AG08395 (cell line): ENCODE measurements around the gene CFAP46.

Source experiments
- DNase-seq: peaks from one replicate; pipeline ENCODE4 v3.0.0; 2012; ENCODE audit warnings: mixed read lengths, low spot score

CFAP46 gene

DNA sequence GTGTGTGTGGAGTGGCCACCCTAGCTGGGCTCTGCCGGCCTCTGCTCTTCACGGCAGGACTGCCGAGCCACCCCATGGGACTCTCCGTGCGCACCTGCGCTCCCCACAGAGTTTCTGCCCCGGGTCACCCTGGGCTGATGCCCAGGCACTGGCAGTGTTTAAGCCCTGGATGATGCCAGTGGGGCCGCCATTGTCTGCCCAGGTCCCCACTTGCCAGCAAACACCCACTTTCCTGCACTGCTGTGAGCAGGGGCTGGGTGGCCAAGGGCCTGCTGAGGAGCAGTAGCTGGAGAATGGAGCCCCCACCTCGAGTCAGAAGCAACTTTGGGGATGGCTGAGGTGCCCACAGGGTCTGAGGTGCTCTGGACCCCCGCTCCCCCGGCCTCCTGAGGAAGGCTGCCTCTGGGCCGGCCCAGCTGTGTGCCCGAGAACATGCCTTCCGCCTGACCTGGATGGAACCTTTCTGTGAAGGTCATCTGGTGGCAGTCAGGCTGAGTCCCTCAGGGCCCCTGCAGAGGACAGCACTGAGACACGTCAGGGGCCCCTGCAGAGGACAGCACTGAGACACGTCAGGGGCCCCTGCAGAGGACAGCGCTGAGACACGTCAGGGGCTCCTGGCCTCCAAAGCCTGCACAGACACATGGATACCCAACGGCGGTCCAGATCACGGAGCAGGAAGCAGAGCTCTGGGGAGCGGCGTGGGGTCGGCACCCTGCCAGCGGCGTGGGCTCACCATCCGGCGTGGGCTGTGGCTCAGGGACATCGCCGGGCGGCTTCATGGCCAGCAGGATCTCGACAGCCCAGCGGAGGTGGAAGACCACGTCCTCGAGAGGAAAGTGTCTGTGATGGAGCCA is 62.0 kb downstream of the CFAP46 start:
- DNase-seq, result no peak

DNA sequence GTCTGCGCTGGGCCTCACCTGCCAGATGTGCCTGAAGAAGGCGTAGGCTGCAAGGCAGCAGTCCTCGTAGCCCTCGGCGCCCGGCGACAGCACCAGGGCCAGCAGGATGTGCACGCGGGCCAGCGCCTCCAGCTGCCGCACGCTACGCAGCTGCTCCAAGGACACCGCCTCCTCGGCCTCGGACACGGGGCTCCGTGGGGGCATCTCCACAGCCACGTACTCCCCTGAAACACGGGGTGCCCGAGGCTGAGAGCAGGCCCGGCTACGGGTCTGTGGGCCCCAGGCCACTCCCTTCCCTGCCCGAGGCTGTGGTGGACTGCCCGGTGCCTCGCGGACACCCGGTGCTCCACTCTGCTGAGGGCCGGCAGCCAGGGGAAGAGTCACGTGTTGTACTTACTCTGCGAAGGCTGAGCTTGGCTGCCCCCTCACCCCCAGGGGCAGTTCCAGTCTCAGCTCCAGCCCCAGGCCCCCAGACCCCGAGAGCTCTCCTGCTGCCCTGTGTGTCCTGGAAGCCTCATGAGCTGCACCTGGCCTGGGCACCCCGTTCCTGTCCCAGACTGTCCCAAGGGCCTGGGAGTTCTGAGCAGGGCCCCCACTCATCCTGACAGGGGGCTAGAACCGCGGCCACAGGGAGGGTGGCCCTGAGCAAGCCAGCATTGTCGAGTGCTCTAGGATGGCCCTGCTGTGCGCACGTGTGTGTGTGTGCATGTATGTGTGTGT is 62.8 kb downstream of the CFAP46 start:
- DNase-seq, result no peak

DNA sequence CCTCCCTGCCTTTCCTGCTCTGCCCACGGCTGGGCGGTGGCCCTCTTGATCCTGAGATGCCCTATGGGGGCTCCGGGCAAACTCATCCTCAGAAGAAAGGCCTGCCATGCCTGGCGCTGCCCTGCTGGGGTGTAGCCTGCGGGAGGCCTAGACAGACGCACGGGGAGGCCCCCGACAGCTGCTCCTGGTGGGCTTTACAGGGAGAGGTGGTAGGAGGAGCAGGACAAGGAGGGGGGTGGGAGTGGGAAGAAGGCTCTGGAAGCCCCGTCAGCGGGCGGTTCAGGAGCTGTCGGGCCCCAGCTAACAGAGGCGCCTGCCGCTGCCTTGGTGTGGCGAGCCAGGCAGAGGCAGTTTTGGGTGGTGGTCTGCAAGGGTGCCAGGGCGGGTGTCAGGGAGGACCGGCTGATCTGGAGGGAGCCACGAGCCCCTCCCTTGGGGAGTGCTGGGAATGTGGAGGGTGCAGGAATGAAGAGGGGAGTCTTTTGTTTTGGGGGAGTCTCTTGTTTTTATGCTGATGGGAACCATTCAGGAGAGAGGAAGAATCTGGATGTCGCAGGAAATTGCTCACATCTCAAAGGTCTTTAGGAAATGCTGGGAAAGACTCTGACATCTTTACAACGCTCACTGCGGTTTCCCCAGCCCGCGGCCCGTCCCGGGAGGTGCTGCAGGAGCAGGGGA is 63.5 kb downstream of the CFAP46 start:
- DNase-seq, result no peak

DNA sequence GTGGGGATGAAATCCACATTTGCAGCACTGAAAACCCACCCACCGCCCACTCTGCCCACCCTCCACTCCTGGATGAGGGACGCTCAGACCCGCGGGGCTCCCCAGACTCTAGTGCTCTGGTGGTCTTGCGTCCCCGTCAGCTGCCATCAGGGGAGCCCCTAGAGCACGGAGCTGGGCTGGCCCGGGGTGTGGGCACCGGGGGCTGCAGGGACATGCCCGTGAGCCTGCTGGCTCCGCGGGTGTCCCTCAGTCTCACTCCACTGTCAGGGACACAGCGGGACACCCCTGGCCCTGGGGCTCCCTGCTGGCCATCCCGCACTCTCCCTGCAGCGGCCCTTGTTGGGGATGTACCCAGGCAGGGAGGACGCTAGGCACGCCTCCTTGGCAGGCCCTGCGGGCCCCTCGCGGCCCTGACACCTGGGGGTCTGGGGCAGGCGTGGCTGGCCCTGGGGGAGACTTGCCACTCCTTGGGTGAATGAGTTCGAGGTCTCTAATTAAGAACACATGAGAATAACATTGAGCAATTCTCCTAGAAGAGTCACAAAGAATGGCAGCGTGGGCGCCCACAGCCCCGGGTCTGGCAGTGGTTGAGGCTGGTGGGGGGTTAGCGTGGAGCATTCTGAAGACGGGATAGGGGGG is 64.2 kb downstream of the CFAP46 start:
- DNase-seq, result no peak

DNA sequence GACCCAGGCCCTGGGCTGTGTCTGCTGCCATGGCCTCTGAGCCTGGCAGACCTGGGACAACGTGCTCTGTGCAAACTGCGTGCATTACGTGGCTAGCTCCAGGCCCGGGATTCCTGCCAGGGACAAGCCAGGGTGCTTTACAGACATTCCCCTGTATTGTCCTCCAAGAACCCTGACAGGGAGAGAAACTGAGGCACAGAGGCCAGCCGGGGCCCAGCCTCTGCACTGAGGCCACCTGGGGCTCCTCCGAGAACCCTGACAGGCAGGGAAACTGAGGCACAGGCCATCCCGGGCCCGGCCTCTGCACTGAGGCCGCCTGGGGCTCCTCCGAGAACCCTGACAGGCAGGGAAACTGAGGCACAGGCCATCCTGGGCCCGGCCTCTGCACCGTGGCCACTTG is 64.9 kb downstream of the CFAP46 start:
- DNase-seq, result no peak

DNA sequence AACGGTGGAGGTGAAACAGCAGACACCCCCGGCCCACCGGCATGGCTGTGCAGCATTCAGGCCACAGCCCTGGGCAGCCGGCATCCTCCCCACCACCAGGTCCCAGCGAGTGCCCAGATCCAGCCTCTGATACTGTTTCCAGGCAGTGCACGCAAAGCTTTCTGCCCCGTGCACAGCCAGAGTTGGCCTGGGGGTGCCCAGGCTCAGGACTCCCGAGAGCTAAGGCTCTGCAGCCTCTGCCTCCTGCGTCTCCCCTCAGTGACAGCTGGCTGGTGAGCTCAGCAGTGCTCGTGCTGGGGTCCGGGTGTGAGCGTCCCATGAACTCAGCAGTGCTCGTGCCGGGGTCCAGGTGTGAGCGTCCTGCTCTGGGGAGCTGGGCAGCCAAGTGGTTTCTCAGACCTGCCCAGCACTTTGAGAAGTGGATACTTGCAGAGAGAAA is 65.4 kb downstream of the CFAP46 start:
- no peak for DNase-seq

DNA sequence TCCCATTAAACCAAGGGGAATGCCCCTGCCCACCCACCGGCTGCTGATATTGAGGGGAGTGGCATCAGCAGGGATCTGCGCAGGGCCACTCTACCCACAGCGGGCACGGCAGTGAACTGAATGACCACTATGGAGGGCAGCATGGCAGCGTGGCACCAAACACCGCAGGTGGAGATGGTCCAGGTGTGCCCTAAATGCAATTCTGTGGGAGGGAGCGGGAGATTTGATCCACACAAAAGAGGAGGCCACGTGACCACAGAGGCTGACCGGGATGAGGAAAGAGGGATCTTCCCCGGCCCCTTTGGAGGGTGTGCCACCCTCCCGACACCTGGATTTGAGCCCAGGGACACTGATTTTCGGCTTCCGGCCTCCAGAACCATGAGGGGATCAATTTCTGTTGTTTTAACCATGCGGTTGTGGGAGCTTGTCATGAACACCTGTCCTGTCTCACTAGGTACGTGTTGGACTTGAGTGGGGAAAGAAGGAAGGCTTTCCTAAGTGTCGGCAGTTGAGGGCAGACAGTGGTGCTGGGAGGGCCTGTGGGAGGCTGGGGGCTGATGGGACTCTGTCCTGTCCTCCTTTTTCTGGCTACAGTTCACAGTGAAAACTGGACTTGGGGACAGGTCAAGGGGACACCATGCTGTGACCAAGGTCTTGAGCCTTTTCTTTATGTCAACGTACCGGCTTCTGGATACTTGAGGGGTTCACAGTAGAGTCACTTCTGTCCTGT is 66.1 kb downstream of the CFAP46 start:
- DNase-seq, result no peak

DNA sequence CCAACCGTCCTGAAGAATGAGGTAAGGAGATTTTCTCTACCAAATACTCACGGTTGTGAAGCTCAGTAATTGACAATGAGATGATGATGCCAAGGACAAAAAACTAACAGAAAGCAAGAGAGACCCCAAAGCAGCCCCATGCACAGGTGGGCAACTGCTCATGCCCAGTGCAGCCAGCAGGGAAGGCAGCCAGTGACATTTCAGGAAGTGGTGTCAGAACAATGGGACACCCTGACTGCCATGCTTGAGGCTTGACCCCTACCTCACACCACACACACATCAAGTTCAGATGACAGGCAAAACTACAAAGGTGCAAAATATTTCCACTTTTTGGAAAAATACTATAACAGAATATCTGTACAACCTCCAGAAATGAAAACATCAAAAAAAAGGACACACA is 66.9 kb downstream of the CFAP46 start:
- no peak for DNase-seq

DNA sequence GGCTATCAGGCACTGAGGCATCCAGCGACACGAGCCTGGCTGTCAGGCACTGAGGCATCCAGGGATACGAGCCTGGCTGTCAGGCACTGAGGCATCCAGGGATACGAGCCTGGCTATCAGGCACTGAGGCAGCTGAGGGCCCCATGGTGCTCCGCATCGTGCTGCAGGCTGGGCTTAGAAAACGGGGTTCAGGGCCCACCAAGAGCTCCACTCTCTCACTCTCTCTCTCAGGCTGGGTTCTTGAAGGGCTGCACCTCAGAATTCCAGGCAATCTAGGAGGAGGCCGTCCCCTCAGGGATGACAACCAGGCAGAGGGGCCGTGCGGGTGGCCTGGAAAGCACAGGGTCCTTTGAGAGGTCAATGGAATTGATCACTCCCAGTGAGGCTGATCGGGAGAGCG is 69.0 kb downstream of the CFAP46 start:
- DNase-seq, result no peak

DNA sequence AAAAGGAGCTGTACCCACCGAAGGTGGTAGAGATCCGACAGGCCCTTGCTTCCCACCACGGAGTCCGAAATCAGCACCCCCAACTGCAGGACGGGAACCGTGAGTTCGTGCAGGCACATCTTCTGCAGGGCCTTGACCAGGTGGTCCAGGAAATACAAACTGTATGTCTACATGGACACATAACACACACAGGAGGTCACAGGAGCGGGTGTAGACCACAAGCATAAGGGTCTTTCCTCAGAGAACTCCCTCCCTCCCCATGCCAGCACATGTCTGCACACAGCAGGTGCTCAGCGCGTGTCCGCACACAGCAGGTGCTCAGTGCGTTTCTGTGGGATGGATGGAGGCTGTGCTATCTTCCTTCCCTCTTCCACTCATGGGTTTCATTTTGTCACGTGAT is 69.7 kb downstream of the CFAP46 start:
- DNase-seq, result no peak

DNA sequence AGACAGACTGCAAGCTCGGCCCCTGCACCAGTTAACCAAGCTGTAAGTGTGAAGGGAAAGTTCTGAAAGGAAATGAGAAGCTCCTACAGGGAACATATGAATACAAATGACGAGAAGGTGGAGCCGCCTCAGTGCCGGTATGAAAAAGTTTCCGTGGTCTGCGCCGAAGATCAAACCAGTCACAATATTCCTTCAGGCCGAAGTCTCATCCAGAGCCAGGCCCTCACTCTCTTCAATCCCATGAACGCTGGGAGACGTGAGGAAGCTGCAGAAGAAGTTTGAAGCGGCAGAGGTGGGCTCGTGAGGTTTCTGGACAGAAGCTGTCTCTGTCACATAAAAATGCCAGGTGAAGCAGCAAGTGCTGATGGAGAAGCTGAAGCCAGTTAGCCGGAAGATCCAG is 71.9 kb downstream of the CFAP46 start:
- DNase-seq, result no peak

DNA sequence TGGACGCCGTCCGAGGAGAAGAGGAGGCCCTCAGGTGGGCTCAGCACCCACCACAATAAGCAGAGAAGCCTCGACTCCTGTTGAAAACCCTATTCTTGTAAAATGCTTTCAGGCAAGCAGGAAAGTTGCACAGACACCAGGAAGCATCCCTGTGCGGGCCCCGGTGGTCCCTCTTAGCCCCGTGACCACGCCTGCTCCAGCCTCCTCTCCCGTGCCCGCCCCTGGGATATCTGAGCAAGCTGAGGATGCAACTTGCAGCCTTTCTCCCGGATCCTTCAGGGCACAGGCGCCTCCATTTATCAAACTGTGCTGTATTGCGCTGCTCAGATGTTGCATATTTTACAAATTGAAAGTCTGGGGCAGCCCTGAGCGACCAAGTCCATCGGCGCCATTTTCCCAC is 72.7 kb downstream of the CFAP46 start:
- no peak for DNase-seq

DNA sequence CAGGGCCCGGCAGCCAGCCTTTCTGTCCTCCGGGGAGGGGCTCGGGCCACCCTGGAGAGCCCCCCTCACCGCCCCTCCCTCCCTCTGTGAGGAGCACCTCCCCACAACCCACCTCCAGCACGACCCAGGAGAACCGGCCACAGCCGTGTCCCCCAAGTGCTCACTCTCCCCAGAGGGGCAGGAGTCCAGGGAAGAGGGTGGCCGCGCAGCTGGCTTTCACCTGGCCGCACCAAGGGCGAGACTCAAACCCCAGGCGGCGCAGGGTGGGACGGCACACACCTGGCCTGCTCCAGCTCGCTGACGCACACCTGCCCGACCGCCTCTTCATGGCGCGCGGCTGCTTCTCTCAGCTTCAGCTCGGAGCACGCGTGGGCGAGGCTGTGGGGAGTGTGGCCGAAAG is 73.4 kb downstream of the CFAP46 start:
- DNase-seq, result no peak

DNA sequence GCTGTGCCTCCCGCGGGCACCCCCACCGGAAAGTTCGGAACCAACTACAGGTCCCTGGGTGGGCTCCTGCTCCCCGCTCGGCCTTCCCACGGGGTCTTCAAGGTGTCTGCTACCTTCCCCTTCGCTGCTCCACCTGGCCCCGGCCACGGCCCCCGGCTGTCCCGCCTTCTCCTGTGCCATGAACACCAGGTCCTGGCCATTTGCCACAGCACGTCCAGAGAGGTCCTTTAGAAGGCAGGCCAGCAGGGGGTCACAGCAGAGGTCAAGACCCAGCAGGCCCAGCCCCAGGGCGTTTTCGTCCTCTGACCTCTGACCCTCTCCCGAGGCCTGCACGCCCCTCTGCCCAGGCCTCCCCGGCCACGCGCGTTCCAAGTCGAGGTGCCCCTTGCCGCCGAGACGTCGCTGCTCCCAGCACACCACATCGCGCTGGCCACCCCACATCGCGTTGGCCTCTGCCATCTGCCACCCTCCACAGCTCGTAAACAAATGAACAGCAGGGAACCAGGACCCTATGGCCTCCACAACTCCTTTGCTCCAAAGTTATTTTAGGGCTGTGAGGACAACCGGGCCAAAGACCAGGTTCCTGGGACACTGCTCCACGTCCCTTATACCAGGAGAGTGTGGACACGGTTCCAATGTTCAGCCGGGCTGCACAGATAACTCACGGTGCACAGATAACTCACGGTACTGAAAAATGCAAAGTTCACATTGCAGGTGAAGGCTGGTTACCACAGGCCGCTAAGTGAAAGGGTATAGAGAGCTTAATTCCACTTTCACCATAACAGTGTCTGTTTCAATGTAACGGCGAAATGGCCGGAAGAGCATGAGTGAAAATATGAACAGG is 74.3 kb downstream of the CFAP46 start:
- no peak for DNase-seq

DNA sequence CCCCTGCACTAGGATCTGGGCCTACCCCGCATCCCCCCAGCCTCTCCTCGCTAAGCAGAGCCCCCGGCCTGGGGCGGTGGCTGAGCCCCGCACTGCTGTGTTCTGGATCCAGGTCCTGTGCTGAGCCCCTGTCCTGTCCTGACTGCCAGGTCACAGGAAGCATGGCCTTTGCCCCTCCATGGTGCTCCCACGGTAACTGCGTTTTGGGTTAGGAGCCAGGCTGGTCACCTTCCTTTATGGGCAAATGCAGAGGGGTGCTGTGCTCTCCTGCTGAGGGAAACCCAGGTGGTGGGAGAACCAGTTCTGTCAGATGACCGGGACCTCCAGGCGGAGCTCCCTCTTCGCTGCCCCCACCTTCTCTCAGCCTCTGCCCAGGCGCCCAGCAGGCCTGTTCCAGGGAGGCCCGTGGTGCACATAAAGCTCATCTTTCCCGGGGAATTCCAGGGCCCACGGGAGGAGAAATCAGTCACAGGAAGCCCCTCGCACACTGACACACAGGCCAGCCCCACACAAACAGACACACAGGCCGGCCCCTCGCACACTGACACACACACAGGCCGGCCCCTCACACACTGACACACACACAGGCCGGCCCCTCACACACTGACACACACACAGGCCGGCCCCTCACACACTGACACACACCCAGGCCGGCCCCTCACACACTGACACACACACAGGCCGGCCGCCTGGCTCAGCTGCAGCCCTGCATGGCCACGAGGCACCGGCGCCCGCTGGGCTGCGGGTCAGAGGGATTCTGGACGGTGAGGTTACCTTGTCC is 75.6 kb downstream of the CFAP46 start:
- no peak for DNase-seq

DNA sequence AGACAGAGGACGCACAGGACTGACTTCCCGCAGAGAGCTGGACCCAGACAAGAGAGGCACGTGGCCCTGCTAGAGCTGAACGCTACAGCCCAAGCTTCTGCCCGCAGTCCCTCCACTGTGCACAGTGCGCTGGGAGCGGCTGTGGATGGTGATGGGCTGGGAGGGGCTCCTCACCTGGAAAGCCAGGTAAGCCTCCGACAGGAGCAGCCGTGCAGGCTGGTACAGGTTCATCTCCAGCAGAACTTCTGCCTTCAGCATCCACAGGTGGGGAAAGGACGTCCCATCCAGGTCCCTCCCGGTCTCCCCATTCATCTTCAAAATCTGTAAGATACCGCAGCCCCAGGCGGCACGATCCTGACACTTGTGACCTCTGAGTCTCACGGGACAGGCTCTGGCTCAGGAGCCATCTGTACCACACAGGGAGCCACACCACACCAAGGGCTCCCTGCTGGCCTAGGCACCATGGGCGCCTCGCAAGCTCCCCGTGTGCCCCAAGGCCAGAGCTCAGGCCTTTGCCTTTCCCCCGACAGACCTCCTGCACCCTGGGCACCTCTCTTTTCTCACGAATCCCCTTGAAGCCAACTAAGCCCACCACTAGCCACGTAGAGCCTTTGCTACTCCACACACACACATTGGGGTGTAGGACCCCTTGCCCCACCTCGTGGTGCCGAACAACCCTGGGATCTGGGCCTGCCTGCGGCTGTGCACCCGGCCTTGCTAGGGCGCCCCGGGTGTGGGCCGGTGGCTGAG is 76.3 kb downstream of the CFAP46 start:
- no peak for DNase-seq

DNA sequence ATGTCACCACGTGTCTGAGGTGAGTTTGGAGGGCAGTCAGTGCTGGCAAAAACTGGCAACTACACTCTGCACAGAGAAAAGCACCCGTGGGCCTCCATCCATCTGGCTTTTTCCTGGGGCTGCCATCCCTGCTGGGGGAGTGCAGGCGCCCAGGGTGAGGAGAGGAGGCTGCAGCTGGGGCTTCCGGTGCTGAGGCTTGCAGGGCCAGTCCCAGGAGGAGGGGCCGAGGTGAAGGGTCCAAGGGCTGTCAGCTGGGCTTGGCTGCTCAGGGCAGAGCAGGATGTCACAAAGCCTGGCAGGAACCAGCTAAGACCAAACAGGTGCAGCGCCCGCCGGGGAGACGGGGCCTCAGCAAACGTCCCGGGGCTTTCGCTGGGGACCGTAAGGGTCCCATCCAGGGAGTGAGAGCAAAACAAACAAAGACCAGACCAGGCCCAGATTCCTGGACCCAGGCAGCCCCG is 77.2 kb downstream of the CFAP46 start:
- DNase-seq, result no peak

DNA sequence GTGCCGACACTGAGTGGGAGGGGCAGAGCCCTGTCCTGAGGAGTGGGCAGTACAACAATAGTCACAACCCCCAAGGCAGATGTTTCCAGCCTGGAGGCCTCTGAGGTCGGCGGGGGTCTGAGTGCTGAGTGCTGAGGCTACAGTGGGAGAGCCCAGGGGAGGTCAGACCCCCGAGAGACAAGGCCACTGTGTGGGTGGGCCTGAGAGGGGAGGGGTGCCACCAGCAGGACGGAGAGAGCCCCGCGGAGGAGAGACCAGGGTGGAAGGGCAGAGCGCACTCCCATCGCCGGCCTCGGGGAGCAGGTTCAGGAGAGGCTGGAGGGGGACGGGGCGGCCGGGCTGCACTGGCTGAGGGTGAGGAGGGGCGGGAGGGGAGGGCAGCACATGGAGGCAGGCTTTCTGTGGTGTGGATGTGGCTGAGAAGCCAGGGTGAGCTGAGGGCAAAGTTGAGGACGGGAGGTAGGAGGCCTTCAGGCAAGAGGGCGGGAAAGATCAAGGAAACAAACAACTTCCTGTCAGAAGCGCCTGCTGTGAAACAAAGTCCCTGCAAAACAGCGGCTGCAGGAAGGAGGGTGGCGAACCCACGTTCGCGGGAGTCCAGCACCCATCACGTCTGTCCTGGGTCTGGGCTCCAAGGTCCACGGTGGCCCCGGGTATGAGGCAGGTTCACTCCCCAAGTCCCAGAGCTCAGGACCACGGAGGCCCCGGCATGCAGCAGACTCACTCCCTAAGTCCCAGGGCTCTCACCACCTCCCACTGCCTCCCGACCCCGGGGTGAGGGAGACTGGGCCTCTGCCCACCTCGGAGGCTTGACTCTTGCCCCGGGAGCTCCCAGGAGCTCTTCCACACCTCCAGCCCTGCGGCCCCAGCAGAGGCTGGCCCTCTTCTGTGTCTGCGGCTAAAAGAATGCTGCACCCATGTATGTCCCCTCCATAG is 79.6 kb downstream of the CFAP46 start:
- no peak for DNase-seq
